ENCODE measurements around the gene GPC6. TPM values are rescaled to one million over a fixed set of nuclear protein-coding genes. Genes with fewer than 3 reads are reported as not detected.

GPC6 gene
- polyA plus RNA-seq, 1 donor from 2014 or later, result 9.0 TPM

- H3K27ac ChIP-seq (ENCODE audit: low read length), result no peak overlapping the region
- H3F3A ChIP-seq (ENCODE audit: insufficient read depth, low read length, poor library complexity, severe bottlenecking), result no peaks in the 10 kb centered on the region
- no peaks in the 10 kb centered on the region for H3K9me3 ChIP-seq (ENCODE audit: low read length)
- no peaks in the 10 kb centered on the region for H3K27me3 ChIP-seq (ENCODE audit: insufficient read depth, low read depth, low read length)
- H2AFZ ChIP-seq (ENCODE audit: low read depth, low read length), result no peak overlapping the region
- no peaks in the 10 kb centered on the region for H4K20me1 ChIP-seq (ENCODE audit: insufficient read depth)
- H3K4me3 ChIP-seq (ENCODE audit: low read length), result no peak overlapping the region
- H3K9ac ChIP-seq (ENCODE audit: low read length), result no peak overlapping the region
- no peaks in the 10 kb centered on the region for H3K9me2 ChIP-seq (ENCODE audit: insufficient read depth, low read length)
- no peaks in the 10 kb centered on the region for H3K79me2 ChIP-seq (replicated peaks; ENCODE audit: insufficient read depth, low read length)
- no peak for TF ChIP-seq CTCF (IDR thresholded peaks at IDR 0.05; ENCODE audit: poor library complexity, severe bottlenecking)
- no peak for TF ChIP-seq TAF1 (IDR thresholded peaks at IDR 0.05; ENCODE audit: low read depth)
- H3K36me3 ChIP-seq (ENCODE audit: insufficient read depth, low read length), result no peaks in the 10 kb centered on the region
- no peak overlapping the region for H3K4me2 ChIP-seq (ENCODE audit: low read length)
Observed at GRCh38 chr13:94236872-94237271, 1010.3 kb downstream of the GPC6 start.

GRCh38 chr13:94239135-94239534, 1012.5 kb downstream of the GPC6 start:
- no peaks in the 10 kb centered on the region for H3K36me3 ChIP-seq (ENCODE audit: insufficient read depth, low read length)
- H3K79me2 ChIP-seq (replicated peaks; ENCODE audit: insufficient read depth, low read length), result no peaks in the 10 kb centered on the region
- H3F3A ChIP-seq (ENCODE audit: insufficient read depth, low read length, poor library complexity, severe bottlenecking), result no peaks in the 10 kb centered on the region
- no peaks in the 10 kb centered on the region for H4K20me1 ChIP-seq (ENCODE audit: insufficient read depth)
- H3K4me3 ChIP-seq (ENCODE audit: low read length), result no peak overlapping the region
- H3K4me2 ChIP-seq (ENCODE audit: low read length), result no peak overlapping the region
- no peaks in the 10 kb centered on the region for H3K27me3 ChIP-seq (ENCODE audit: insufficient read depth, low read depth, low read length)
- TF ChIP-seq EZH2 (IDR thresholded peaks at IDR 0.05; ENCODE audit: borderline replicate concordance, insufficient read depth, low read length, poor library complexity, severe bottlenecking) (no peak), MXI1 (conservative IDR thresholded peaks at IDR 0.05; ENCODE audit: poor library complexity, severe bottlenecking) (no peak), CTCF (IDR thresholded peaks at IDR 0.05; ENCODE audit: poor library complexity, severe bottlenecking) (no peak), POLR2AphosphoS5 (IDR thresholded peaks at IDR 0.05) (no peak), RAD21 (conservative IDR thresholded peaks at IDR 0.05) (no peak), TAF1 (IDR thresholded peaks at IDR 0.05; ENCODE audit: low read depth) (no peak), EP300 (conservative IDR thresholded peaks at IDR 0.05; ENCODE audit: poor library complexity, severe bottlenecking) (no peak), REST (IDR thresholded peaks at IDR 0.05; ENCODE audit: borderline replicate concordance) (no peak)
- H3K9me3 ChIP-seq (ENCODE audit: low read length), result no peaks in the 10 kb centered on the region
- H2AFZ ChIP-seq (ENCODE audit: low read depth, low read length), result no peak overlapping the region
- H3K27ac ChIP-seq (ENCODE audit: low read length), result no peak overlapping the region
- H3K9me2 ChIP-seq (ENCODE audit: insufficient read depth, low read length), result no peaks in the 10 kb centered on the region
- no peak overlapping the region for H3K9ac ChIP-seq (ENCODE audit: low read length)

Measured in neural cell (in vitro differentiated cells).